Liver (tissue), 9 donors: ENCODE measurements around the gene AUNIP. TPM values are rescaled to one million over a fixed set of nuclear protein-coding genes. Genes with fewer than 3 reads are reported as not detected.

Experiments used
- DNase-seq: peaks from one replicate; pipeline ENCODE4 v3.0.0-alpha.2; 2017; ENCODE audit warnings: low spot score
- H3K27ac ChIP-seq, 2 donors: one replicate each; pipeline ENCODE4 v1.7.0; 2013; ENCODE audit warnings: inconsistent platforms in 2 of 2, low read length in 2 of 2, control low read depth in 1 of 2, low read depth in 1 of 2, mild to moderate bottlenecking in 1 of 2
- H3K27me3 ChIP-seq, 4 donors: one replicate each; pipeline versions ENCODE4 v1.6.1 to v1.7.0; 2013; ENCODE audit warnings: low read length in 3 of 4, inconsistent platforms in 1 of 4, mild to moderate bottlenecking in 1 of 4, moderate library complexity in 1 of 4; ENCODE audit not compliant: control insufficient read depth in 4 of 4, insufficient read depth in 4 of 4
- H3K36me3 ChIP-seq, 4 donors: one replicate each; pipeline versions ENCODE4 v1.6.1 to v1.7.0; 2013; ENCODE audit warnings: low read length in 3 of 4, mild to moderate bottlenecking in 3 of 4, low read depth in 1 of 4, moderate library complexity in 1 of 4; ENCODE audit not compliant: control insufficient read depth in 4 of 4, insufficient read depth in 3 of 4
- H3K4me1 ChIP-seq, 4 donors: one replicate each; pipeline versions ENCODE4 v1.6.1 to v1.7.0; 2013; ENCODE audit warnings: low read length in 3 of 4, mild to moderate bottlenecking in 3 of 4, moderate library complexity in 1 of 4; ENCODE audit not compliant: control insufficient read depth in 4 of 4, insufficient read depth in 4 of 4
- H3K4me3 ChIP-seq, 3 donors: one replicate each; pipeline versions ENCODE4 v1.6.1 to v1.7.0; 2013; ENCODE audit warnings: low read length in 3 of 3, control low read depth in 1 of 3, low read depth in 1 of 3, mild to moderate bottlenecking in 1 of 3
- H3K9ac ChIP-seq, 2 donors: one replicate each; pipeline ENCODE4 v1.7.0; 2013; ENCODE audit warnings: low read length in 2 of 2, mild to moderate bottlenecking in 2 of 2, moderate library complexity in 2 of 2, control low read depth in 1 of 2, low read depth in 1 of 2
- H3K9me3 ChIP-seq, 4 donors: one replicate each; pipeline versions ENCODE4 v1.6.1 to v1.7.0; 2013; ENCODE audit warnings: low read length in 3 of 4; ENCODE audit not compliant: control insufficient read depth in 4 of 4
- EGR1 ChIP-seq, 2 donors: IDR thresholded peaks; 2 replicates each; pipeline ENCODE4 v1.6.1; 2016 to 2018; ENCODE audit warnings: antibody characterized with exemption in 2 of 2, low read depth in 2 of 2
- FOXA1 ChIP-seq: IDR thresholded peaks from 2 replicates; pipeline ENCODE4 v1.6.1; 2016; ENCODE audit warnings: antibody characterized with exemption
- FOXA2 ChIP-seq: IDR thresholded peaks from 2 replicates; pipeline ENCODE4 v1.6.1; 2016; ENCODE audit warnings: antibody characterized with exemption
- GABPA ChIP-seq, 2 donors: IDR thresholded peaks in 1 of 2; conservative IDR thresholded peaks in 1 of 2; 2 replicates each; pipeline ENCODE4 v1.6.1; 2016; ENCODE audit warnings: antibody characterized with exemption in 2 of 2, mild to moderate bottlenecking in 1 of 2, moderate library complexity in 1 of 2
- HNF4A ChIP-seq, 2 donors: conservative IDR thresholded peaks; 2 replicates each; pipeline ENCODE4 v1.6.1; 2016; ENCODE audit warnings: antibody characterized with exemption in 2 of 2, mild to moderate bottlenecking in 2 of 2
- HNF4G ChIP-seq: IDR thresholded peaks from 2 replicates; pipeline ENCODE4 v1.6.1; 2016; ENCODE audit warnings: antibody characterized with exemption
- JUND ChIP-seq, 2 donors: IDR thresholded peaks; 2 replicates each; pipeline ENCODE4 v1.6.1; 2016; ENCODE audit warnings: antibody characterized with exemption in 2 of 2
- NR2F2 ChIP-seq: IDR thresholded peaks from 2 replicates; pipeline ENCODE4 v1.6.1; 2016; ENCODE audit warnings: antibody characterized with exemption
- RAD21 ChIP-seq, 2 donors: IDR thresholded peaks; 2 replicates each; pipeline ENCODE4 v1.6.1; 2016; ENCODE audit warnings: antibody characterized with exemption in 2 of 2, mild to moderate bottlenecking in 2 of 2
- RXRA ChIP-seq, 2 donors: IDR thresholded peaks; 2 replicates each; pipeline ENCODE4 v1.6.1; 2017 to 2018; ENCODE audit warnings: antibody characterized with exemption in 2 of 2, mild to moderate bottlenecking in 1 of 2
- SP1 ChIP-seq: IDR thresholded peaks from 2 replicates; pipeline ENCODE4 v1.6.1; 2018; ENCODE audit warnings: antibody characterized with exemption, mild to moderate bottlenecking
- TAF1 ChIP-seq: conservative IDR thresholded peaks from 2 replicates; pipeline ENCODE4 v1.6.1; 2016; ENCODE audit warnings: antibody characterized with exemption, mild to moderate bottlenecking
- YY1 ChIP-seq: IDR thresholded peaks from 2 replicates; pipeline ENCODE4 v1.6.1; 2016; ENCODE audit warnings: antibody characterized with exemption, mild to moderate bottlenecking
- WGBS: extraction: QIAGEN DNeasy Blood & Tissue Kit; methylation state at CpG from one replicate; pipeline ENCODE4 v1.1.7; 2013; 5-methylcytosine and 5-hydroxymethylcytosine counted together
- polyA plus RNA-seq, 2 donors: library from polyadenylated mRNA; stranded (reverse) in 1 of 2; unstranded in 1 of 2; fragments of 200-250 nt in 1 of 2; fragments of >200 nt in 1 of 2; fragmentation: Nextera tagmentation in 1 of 2; extraction: Ambion mirVana in 1 of 2; gene quantifications; one replicate each; pipeline versions ENCODE4 v1.2.1 to v1.2.3, GENCODE V29; 2013 to 2015
- total RNA-seq, 2 donors: library from RNA; depleted of rRNA; stranded (reverse); fragments of >200 nt; gene quantifications; one replicate each; pipeline ENCODE4 v1.2.3, GENCODE V29; 2014
- TF ChIP-seq, protein P1 (sequence below): IDR thresholded peaks from 2 replicates; pipeline ENCODE4 v1.6.1; 2016; ENCODE audit warnings: antibody characterized with exemption
- TF ChIP-seq, protein P2 (sequence below): IDR thresholded peaks from 2 replicates; pipeline ENCODE4 v1.6.1; 2016; ENCODE audit warnings: antibody characterized with exemption
- TF ChIP-seq, protein P3 (sequence below): IDR thresholded peaks from 2 replicates; pipeline ENCODE4 v1.6.1; 2016; ENCODE audit warnings: antibody characterized with exemption
- TF ChIP-seq, protein P4 (sequence below): fragments of 150-350 bp; IDR thresholded peaks from 2 replicates; pipeline ENCODE4 v1.5.1; 2017; ENCODE audit warnings: improper control_type of control experiment, low read depth, low read length; ENCODE audit not compliant: missing input control
- TF ChIP-seq, protein P5 (sequence below): IDR thresholded peaks from 2 replicates; pipeline ENCODE4 v1.6.1; 2016; ENCODE audit warnings: antibody characterized with exemption, mild to moderate bottlenecking
- donor health status: healthy.
- donor health status: healthy.
- donor health status: healthy.
- donor health status: healthy.
- donor health status: healthy.

AUNIP gene
- total and polyA plus RNA-seq, 4 donors, result 0.18 to 9.0 (median 0.56) TPM; not detected in 1

DNA sequence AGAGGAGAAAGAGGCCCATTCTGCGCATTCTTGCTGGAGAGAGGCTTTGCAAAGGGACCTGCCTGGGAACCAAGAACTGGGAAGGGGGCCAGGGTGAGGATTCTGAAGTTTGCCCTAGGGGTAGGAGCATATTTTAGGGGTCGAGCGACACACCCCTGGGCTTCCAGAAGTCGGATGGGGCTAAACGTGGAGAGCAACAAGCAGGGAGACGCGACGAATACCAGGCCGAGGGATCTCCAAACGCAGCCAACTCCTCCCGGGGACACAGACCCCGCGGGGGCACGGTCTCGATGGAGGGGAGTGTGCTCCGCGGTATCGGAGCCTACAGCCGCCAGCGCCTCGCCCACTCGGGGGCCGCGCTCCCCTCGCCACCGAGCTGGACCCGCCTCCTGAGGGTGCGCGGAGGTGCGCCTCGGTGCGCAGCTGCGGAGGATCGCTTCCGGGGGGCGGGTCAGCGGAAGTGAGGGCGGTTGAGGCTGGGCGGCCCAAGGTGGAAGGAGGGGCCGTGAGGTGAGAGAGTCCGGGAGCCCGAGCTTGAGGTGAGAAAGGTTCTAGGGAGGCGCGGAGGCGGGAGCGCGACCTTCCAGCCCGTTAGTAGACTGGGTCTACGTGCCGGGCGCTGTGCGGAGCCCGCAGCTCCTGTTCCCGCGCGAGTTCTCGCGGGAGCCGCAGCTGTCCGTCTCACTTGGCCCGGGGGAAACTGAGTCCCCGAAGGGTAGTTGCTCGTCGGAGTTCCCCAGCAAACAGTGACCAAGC, 39.6 kb downstream of the AUNIP start, which contains the start of gene MTFR1L:
Gene MTFR1L (plus strand): TSS at position 464 of the 756 bp plus-strand sequence. CDS start 3,151 bp downstream, outside the sequence.
- no peaks in the 10 kb centered on the region for H3K9me3 ChIP-seq
- DNase-seq, result peak; percentile 90
- H3K36me3 ChIP-seq, result peaks cover 0 to 5% (median 2%) of the 10 kb centered on the region in 4 donors
- peak within 1 kb of the TSS; percentile 93 to 99 for H3K27ac ChIP-seq
- TF ChIP-seq, protein P1, sequence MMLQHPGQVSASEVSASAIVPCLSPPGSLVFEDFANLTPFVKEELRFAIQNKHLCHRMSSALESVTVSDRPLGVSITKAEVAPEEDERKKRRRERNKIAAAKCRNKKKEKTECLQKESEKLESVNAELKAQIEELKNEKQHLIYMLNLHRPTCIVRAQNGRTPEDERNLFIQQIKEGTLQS, result no peak
- TF ChIP-seq, protein P2, sequence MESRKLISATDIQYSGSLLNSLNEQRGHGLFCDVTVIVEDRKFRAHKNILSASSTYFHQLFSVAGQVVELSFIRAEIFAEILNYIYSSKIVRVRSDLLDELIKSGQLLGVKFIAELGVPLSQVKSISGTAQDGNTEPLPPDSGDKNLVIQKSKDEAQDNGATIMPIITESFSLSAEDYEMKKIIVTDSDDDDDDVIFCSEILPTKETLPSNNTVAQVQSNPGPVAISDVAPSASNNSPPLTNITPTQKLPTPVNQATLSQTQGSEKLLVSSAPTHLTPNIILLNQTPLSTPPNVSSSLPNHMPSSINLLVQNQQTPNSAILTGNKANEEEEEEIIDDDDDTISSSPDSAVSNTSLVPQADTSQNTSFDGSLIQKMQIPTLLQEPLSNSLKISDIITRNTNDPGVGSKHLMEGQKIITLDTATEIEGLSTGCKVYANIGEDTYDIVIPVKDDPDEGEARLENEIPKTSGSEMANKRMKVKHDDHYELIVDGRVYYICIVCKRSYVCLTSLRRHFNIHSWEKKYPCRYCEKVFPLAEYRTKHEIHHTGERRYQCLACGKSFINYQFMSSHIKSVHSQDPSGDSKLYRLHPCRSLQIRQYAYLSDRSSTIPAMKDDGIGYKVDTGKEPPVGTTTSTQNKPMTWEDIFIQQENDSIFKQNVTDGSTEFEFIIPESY, result peak; percentile 98
- TF ChIP-seq, protein P3, sequence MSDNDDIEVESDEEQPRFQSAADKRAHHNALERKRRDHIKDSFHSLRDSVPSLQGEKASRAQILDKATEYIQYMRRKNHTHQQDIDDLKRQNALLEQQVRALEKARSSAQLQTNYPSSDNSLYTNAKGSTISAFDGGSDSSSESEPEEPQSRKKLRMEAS, result no peak
- peak; percentile 42 to 60 for TF ChIP-seq RXRA (IDR thresholded peaks at IDR 0.05)
- no peak for TF ChIP-seq FOXA2
- TF ChIP-seq EGR1 (IDR thresholded peaks at IDR 0.05; ENCODE audit: low read depth in 2 of 2), result no peak
- no peak for TF ChIP-seq TAF1
- no peak for TF ChIP-seq NR2F2
- TF ChIP-seq HNF4G, result no peak
- peak in 1 of 2 donors; percentile 92 for TF ChIP-seq GABPA (IDR thresholded peaks at IDR 0.05 in 1 of 2, conservative IDR thresholded peaks at IDR 0.05 in 1 of 2)
- no peak for TF ChIP-seq JUND (IDR thresholded peaks at IDR 0.05)
- TF ChIP-seq FOXA1, result peak; percentile 28
- peak; percentile 49 for TF ChIP-seq SP1
- TF ChIP-seq, protein P4, sequence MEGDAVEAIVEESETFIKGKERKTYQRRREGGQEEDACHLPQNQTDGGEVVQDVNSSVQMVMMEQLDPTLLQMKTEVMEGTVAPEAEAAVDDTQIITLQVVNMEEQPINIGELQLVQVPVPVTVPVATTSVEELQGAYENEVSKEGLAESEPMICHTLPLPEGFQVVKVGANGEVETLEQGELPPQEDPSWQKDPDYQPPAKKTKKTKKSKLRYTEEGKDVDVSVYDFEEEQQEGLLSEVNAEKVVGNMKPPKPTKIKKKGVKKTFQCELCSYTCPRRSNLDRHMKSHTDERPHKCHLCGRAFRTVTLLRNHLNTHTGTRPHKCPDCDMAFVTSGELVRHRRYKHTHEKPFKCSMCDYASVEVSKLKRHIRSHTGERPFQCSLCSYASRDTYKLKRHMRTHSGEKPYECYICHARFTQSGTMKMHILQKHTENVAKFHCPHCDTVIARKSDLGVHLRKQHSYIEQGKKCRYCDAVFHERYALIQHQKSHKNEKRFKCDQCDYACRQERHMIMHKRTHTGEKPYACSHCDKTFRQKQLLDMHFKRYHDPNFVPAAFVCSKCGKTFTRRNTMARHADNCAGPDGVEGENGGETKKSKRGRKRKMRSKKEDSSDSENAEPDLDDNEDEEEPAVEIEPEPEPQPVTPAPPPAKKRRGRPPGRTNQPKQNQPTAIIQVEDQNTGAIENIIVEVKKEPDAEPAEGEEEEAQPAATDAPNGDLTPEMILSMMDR, result no peak
- TF ChIP-seq HNF4A (conservative IDR thresholded peaks at IDR 0.05), result no peak
- TF ChIP-seq RAD21 (IDR thresholded peaks at IDR 0.05), result peak in 1 of 2 donors; percentile 41
- TF ChIP-seq, protein P5, sequence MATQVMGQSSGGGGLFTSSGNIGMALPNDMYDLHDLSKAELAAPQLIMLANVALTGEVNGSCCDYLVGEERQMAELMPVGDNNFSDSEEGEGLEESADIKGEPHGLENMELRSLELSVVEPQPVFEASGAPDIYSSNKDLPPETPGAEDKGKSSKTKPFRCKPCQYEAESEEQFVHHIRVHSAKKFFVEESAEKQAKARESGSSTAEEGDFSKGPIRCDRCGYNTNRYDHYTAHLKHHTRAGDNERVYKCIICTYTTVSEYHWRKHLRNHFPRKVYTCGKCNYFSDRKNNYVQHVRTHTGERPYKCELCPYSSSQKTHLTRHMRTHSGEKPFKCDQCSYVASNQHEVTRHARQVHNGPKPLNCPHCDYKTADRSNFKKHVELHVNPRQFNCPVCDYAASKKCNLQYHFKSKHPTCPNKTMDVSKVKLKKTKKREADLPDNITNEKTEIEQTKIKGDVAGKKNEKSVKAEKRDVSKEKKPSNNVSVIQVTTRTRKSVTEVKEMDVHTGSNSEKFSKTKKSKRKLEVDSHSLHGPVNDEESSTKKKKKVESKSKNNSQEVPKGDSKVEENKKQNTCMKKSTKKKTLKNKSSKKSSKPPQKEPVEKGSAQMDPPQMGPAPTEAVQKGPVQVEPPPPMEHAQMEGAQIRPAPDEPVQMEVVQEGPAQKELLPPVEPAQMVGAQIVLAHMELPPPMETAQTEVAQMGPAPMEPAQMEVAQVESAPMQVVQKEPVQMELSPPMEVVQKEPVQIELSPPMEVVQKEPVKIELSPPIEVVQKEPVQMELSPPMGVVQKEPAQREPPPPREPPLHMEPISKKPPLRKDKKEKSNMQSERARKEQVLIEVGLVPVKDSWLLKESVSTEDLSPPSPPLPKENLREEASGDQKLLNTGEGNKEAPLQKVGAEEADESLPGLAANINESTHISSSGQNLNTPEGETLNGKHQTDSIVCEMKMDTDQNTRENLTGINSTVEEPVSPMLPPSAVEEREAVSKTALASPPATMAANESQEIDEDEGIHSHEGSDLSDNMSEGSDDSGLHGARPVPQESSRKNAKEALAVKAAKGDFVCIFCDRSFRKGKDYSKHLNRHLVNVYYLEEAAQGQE, result peak; percentile 63
- peak; percentile 65 for TF ChIP-seq YY1
- WGBS, result under 1% methylated on average over 64 of the region's 64 CpGs
- H3K9ac ChIP-seq, result peak within 1 kb of the TSS; percentile 66 to 93
- H3K4me3 ChIP-seq, result peak within 1 kb of the TSS; percentile 77 to 93 (median 83)
- peaks cover 13 to 41% (median 31%) of the 10 kb centered on the region in 4 donors for H3K4me1 ChIP-seq
- H3K27me3 ChIP-seq, result no peaks in the 10 kb centered on the region
